Spleen (tissue), 11 donors: Measurements from ENCODE around the gene OGFRL1. TPM values are rescaled to one million over a fixed set of nuclear protein-coding genes. Genes with fewer than 3 reads are reported as not detected.

Experiments
- DNase-seq: peaks from one replicate; pipeline ENCODE4 v3.0.0-alpha.2; 2020
- H3K27ac ChIP-seq, 8 donors: fragments of 200-600 bp; sonication (generic) in 7 of 8; 1 replicate in 4 of 8; 2 replicates in 4 of 8; pipeline versions ENCODE4 v1.5.0 to v1.8.0; 2016 to 2021; ENCODE audit warnings: inconsistent platforms in 4 of 8, mild to moderate bottlenecking in 4 of 8, moderate library complexity in 1 of 8
- H3K27me3 ChIP-seq, 7 donors: fragments of 200-600 bp; sonication (generic) in 6 of 7; replicated peaks in 1 of 7; 1 replicate in 4 of 7; 2 replicates in 3 of 7; pipeline versions ENCODE4 v1.5.0 to v1.8.0; 2016 to 2021; ENCODE audit warnings: inconsistent platforms in 3 of 7, mild to moderate bottlenecking in 1 of 7
- H3K36me3 ChIP-seq, 6 donors: fragments of 200-600 bp; sonication (generic) in 5 of 6; 1 replicate in 4 of 6; 2 replicates in 2 of 6; pipeline versions ENCODE4 v1.5.0 to v1.8.0; 2016 to 2021; ENCODE audit warnings: inconsistent platforms in 2 of 6
- H3K4me1 ChIP-seq, 6 donors: fragments of 200-600 bp; sonication (generic) in 5 of 6; 1 replicate in 3 of 6; 2 replicates in 3 of 6; pipeline versions ENCODE4 v1.5.0 to v1.8.0; 2016 to 2021; ENCODE audit warnings: inconsistent platforms in 3 of 6
- H3K4me3 ChIP-seq, 8 donors: fragments of 200-600 bp; sonication (generic) in 7 of 8; 1 replicate in 4 of 8; 2 replicates in 4 of 8; pipeline versions ENCODE4 v1.5.0 to v1.8.0; 2016 to 2021; ENCODE audit warnings: inconsistent platforms in 4 of 8, mild to moderate bottlenecking in 4 of 8, moderate library complexity in 2 of 8
- H3K9me3 ChIP-seq, 8 donors: fragments of 200-600 bp; sonication (generic) in 7 of 8; 1 replicate in 4 of 8; 2 replicates in 4 of 8; pipeline versions ENCODE4 v1.5.0 to v1.8.0; 2016 to 2021; ENCODE audit warnings: inconsistent platforms in 4 of 8
- CTCF ChIP-seq, 11 experiments: fragments of 200-600 bp in 7 of 11; fragments of 450-650 bp in 4 of 11; sonication (generic) in 4 of 11; IDR thresholded peaks in 8 of 11; conservative IDR thresholded peaks in 3 of 11; 1 replicate in 7 of 11; 2 replicates in 4 of 11; pipeline versions ENCODE4 v1.4.0 to v1.8.0; 2016 to 2021; ENCODE audit warnings: antibody characterized with exemption in 11 of 11, inconsistent platforms in 4 of 11, mild to moderate bottlenecking in 1 of 11
- POLR2A ChIP-seq, 3 donors: fragments of 450-650 bp; IDR thresholded peaks; one replicate each; pipeline ENCODE4 v1.5.1; 2017; ENCODE audit warnings: antibody characterized with exemption in 3 of 3, mild to moderate bottlenecking in 1 of 3
- POLR2AphosphoS5 ChIP-seq, 3 donors: sonication (generic); formaldehyde crosslinking; IDR thresholded peaks; one replicate each; pipeline ENCODE4 v1.5.1; 2017; ENCODE audit warnings: antibody characterized with exemption in 3 of 3
- WGBS, 5 donors: extraction: QIAGEN DNeasy Blood & Tissue Kit in 3 of 5; methylation state at CpG; one replicate each; pipeline versions ENCODE4 v1.1.5 to v1.1.7; 2013 to 2018; 5-methylcytosine and 5-hydroxymethylcytosine counted together
- intact Hi-C: fragments of 100-400 bp; cut with DNase I; formaldehyde crosslinking; loops from one replicate; pipeline ENCODE4 v1.15.0; 2023; ENCODE audit warnings: low total_unique reads
- polyA plus RNA-seq, 3 donors: library from polyadenylated mRNA; stranded (reverse); fragments of 200-250 nt; gene quantifications; one replicate each; pipeline ENCODE4 v1.2.1, GENCODE V29; 2013
- total RNA-seq, 7 donors: library from RNA; depleted of rRNA in 3 of 7; stranded (reverse); fragments of >200 nt in 3 of 7; fragmentation: NEBNext Ultra II Directional in 4 of 7; extraction: Animal tissue kit (Norgen Biotek cat#: 25700) in 4 of 7; gene quantifications; one replicate each; pipeline versions ENCODE4 v1.1.0 to v1.2.1, GENCODE V29; 2016 to 2021
- donor health status: healthy with polysubstance abuse.
- donor health status: DM: no; HTN: no; CAD: no; lungs with moderate emphysema.
- donor health status: DM: no; HTN: no; CAD: no.
- donor health status: Bipolar disorder and iron deficiency.
- donor health status: healthy.
- donor health status: DM: no; HTN: no; CAD: no.
- donor health status: DM: yes; HTN: yes; CAD: no.

OGFRL1 gene
- total and polyA plus RNA-seq, 10 donors = 7.1 to 43.3 (median 24.2) TPM

- intact Hi-C loops = no loop called here
- no peak for DNase-seq
- no peaks in the 10 kb centered on the region for H3K27me3 ChIP-seq
- no peak overlapping the region for H3K27ac ChIP-seq
- 59 to 92% (median 77%) methylated on average over 3 of the region's 3 CpGs for WGBS, 5 donors
- no peaks in the 10 kb centered on the region for H3K36me3 ChIP-seq
- no peak for TF ChIP-seq CTCF (IDR thresholded peaks at IDR 0.05 in 8 of 11, conservative IDR thresholded peaks at IDR 0.05 in 3 of 11)
- no peak for TF ChIP-seq POLR2AphosphoS5 (IDR thresholded peaks at IDR 0.05)
- no peak for TF ChIP-seq POLR2A (IDR thresholded peaks at IDR 0.05)
- no peaks in the 10 kb centered on the region for H3K9me3 ChIP-seq
- no peak overlapping the region for H3K4me3 ChIP-seq
- H3K4me1 ChIP-seq = no peaks in the 10 kb centered on the region
These were observed 10.5 kb upstream of the OGFRL1 start for GRCh38 chr6:71277926-71278600.

GRCh38 chr6:71279321-71279720 is 9.3 kb upstream of the OGFRL1 start:
- intact Hi-C loops = no loop called here
- WGBS, 5 donors = 64 to 90% (median 87%) methylated on average over 2 of the region's 2 CpGs
- H3K27ac ChIP-seq = no peak overlapping the region
- no peaks in the 10 kb centered on the region for H3K9me3 ChIP-seq
- no peak overlapping the region for H3K4me3 ChIP-seq
- H3K4me1 ChIP-seq = no peaks in the 10 kb centered on the region
- no peaks in the 10 kb centered on the region for H3K36me3 ChIP-seq
- DNase-seq = no peak
- no peak for TF ChIP-seq POLR2AphosphoS5 (IDR thresholded peaks at IDR 0.05)
- TF ChIP-seq CTCF (IDR thresholded peaks at IDR 0.05 in 8 of 11, conservative IDR thresholded peaks at IDR 0.05 in 3 of 11) = no peak
- TF ChIP-seq POLR2A (IDR thresholded peaks at IDR 0.05) = no peak
- H3K27me3 ChIP-seq = no peaks in the 10 kb centered on the region

- Histone ChIP-seq H3K27ac (no peak overlapping the region), H3K4me3 (no peak overlapping the region), H3K4me1 (no peaks in the 10 kb centered on the region), H3K36me3 (no peaks in the 10 kb centered on the region), H3K27me3 (no peaks in the 10 kb centered on the region), H3K9me3 (no peaks in the 10 kb centered on the region)
- no peak for TF ChIP-seq CTCF (IDR thresholded peaks at IDR 0.05 in 8 of 11, conservative IDR thresholded peaks at IDR 0.05 in 3 of 11)
- DNase-seq = no peak
- intact Hi-C loops = no loop called here
- WGBS, 5 donors = 76 to 85% (median 77%) methylated on average over 4 of the region's 4 CpGs
These were observed 8.9 kb upstream of the OGFRL1 start for GRCh38 chr6:71279740-71280139.

- TF ChIP-seq POLR2A (IDR thresholded peaks at IDR 0.05) = no peak
- TF ChIP-seq CTCF (IDR thresholded peaks at IDR 0.05 in 8 of 11, conservative IDR thresholded peaks at IDR 0.05 in 3 of 11) = no peak
- no peak for TF ChIP-seq POLR2AphosphoS5 (IDR thresholded peaks at IDR 0.05)
- H3K36me3 ChIP-seq = no peaks in the 10 kb centered on the region
- intact Hi-C loops = no loop called here
- H3K27me3 ChIP-seq = no peaks in the 10 kb centered on the region
- no peak for DNase-seq
- H3K27ac ChIP-seq = no peak overlapping the region
- 89 to 99% (median 95%) methylated on average over 2 of the region's 2 CpGs for WGBS, 5 donors
- H3K4me3 ChIP-seq = no peak overlapping the region
- no peaks in the 10 kb centered on the region for H3K9me3 ChIP-seq
- no peaks in the 10 kb centered on the region for H3K4me1 ChIP-seq
These were observed 7.9 kb upstream of the OGFRL1 start for GRCh38 chr6:71280701-71281100.
